Kidney tubule cell (primary cell): ENCODE data around the gene SLC13A5.

Experiments
- DNase-seq: peaks from one replicate; pipeline ENCODE4 v3.0.0-alpha.2; 2018; ENCODE audit warnings: low spot score

SLC13A5 gene

GRCh38 chr17:6638046-6638908 is 74.9 kb downstream of the SLC13A5 start:
- DNase-seq, result no peak

- no peak for DNase-seq
Measured at GRCh38 chr17:6637458-6637840, 75.7 kb downstream of the SLC13A5 start.

- no peak for DNase-seq
Measured at GRCh38 chr17:6636616-6637457, 76.3 kb downstream of the SLC13A5 start.

GRCh38 chr17:6636105-6636504 is 77.1 kb downstream of the SLC13A5 start:
- no peak for DNase-seq
